HG03558 (cell line): ENCODE measurements around the gene KLHL36.

ENCODE experiments used
- ATAC-seq: cut with Tn5 transposase; IDR thresholded peaks from one replicate; pipeline ENCODE4 v1.9.1; 2021; ENCODE audit warnings: moderate number of reproducible peaks; ENCODE audit not compliant: unreplicated experiment; ENCODE audit errors: extremely low read depth

The KLHL36 gene

DNA sequence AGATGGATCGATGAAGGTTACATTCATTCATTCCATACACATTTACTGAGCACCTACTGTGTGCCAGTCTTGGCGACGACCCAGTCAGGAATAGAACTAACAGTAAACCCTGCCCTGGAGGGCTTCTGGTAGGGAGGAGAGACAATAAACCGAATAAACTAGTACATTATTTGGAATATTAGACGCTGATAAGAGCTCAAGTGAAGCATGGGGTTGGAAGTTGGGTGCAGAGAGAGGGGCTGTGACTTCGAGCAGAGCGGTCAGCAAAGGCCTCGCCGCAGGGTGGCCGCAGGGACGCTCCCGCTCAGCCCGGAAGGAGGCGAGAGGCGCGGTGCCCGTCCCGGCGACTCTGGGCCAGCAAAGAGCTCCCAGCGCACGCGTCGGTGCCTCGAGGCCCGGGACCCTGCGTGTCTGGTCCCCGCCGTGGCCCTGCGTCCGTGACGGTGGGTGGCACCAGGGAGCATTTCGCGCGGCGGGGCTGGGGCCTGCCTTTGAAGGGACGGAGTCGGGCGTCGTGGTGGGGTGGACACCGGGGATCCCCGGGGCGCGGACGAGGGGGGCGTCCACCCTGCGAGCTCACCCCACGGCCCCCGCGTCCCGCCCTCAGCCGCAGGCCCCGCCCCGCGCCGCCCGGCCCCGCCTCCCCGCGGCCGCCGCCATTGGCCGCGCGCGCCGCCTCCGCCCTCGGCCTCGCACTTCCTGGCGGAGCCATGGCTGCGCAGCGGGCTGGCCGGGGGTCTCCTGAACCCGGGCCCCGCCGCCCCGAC lies at the start of gene KLHL36:
TSS of gene KLHL36 (plus strand) at position 684 of the 767 bp plus-strand sequence. CDS start 2,357 bp downstream, outside the sequence.
- no peak for ATAC-seq

DNA sequence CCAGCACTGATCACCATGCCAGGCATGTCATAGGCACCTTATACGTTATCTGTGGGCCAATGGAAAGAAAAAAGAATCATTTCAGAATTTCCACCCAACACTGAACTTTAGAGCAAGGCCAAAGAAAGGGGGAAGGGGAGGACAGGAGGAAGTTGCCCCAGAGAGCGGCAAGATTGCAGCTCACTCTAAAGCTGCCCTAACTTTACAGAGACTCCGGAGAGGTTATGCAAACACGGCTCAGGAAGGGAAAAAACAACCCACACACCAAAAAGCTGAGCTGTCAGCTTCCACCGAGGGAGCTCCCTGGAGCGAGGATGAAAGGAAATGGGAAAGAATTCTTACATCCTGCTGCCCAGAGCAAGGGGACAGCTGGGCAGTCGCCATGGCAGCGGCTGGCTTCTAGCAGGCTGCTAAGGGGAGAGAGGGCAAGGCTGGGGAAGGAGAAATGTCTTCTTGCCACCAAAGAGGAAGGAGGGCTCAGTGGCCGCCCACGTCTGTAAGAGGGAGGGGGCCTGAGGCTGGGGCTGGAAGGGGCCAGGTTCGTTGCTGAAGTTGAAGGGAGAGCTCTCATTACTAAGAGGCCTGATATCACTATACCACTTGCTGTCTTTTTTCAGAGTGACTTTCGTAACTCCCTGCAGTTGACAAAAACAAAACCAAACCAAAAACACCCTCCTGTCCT lies 48.6 kb upstream of the KLHL36 start:
- no peak for ATAC-seq

DNA sequence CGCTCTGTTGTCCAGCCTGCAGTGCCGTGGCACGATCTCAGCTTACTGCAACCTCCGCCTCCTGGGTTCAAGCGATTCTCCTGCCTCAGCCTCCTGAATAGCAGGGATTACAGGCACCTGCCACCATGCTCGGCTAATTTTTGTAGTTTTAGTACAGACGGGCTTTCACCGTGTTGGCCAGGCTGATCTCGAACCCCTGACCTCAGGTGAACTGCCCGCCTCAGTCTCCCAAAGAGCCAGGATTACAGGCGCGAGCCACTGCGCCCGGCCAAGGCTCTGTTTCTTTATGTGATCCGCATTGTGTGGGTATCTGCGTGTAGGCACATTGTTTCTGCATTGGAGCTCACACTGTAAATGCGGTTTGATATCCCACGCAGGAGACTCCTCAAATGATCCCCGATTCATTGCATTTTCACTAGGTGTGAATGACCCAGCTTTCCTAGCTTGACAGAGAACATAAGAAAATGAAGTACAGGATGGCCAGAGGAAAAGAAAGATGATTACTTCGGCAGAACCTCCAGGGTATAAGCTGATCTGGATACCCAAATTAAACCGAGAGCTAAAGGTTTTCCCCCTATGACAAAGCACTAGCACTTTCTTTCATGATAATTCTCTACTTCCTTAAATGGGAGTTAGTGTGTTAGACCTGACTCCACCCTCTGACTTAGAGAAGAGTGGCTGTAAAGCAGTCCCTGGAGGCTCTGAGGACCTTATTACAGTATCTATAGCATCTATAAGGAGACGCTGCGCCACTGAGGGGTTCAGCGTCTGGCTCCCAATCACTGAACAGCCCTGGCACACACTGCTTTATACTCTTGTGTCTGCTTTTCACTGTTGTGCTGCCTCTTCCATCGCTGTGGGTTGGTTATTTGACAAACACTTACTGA lies 47.7 kb upstream of the KLHL36 start:
- peak; percentile 68 for ATAC-seq

DNA sequence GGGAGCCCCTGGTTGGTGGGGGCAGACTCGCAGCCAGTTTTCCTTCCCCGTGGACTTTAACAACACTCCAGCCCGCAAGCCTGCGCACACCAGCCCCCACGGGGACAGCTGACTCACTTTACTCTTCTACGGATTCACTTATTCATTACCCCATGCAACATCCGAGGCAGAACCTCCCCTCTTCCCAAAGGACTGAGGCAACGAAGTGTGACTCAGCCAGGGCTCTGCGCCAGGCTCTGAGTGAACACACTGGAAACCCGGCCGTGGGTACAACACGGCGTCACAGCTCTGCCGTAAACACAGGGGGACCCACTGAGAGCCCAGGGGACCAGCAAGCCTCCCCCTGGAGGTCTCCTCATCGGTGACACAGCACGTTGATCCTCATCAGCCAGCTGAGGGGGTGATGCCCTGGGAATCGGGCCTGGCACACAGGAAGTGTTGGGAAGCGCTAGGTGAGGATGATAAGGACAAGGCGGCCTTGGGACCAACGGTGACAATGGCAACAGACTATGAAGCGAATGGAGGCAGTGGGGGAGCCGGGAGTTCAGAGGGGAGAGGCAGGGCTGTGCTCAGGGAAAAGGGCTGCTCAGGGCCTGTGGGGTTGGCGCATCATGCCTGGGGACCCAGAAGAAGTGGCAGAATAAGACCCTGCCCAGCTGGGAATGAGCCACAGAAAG lies 45.0 kb upstream of the KLHL36 start:
- ATAC-seq = no peak

DNA sequence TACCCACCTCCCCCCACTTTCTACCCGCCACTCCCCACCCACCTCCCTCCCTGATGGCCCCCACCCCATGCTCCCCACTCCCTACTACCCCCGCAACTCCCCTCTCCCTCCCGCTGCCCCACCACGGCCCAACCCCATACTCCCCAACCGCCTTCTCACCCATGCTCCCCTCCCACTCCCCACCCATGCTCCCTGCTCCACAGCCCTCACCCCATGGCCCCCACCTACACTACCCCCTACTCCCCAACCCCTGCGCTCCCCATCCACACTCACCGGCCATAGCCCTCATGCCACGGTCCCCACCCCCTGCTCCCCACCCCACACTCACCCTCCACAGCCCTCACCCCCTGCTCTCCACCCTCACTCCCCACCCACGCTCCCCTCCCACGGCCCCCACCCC lies 44.4 kb upstream of the KLHL36 start:
- no peak for ATAC-seq

DNA sequence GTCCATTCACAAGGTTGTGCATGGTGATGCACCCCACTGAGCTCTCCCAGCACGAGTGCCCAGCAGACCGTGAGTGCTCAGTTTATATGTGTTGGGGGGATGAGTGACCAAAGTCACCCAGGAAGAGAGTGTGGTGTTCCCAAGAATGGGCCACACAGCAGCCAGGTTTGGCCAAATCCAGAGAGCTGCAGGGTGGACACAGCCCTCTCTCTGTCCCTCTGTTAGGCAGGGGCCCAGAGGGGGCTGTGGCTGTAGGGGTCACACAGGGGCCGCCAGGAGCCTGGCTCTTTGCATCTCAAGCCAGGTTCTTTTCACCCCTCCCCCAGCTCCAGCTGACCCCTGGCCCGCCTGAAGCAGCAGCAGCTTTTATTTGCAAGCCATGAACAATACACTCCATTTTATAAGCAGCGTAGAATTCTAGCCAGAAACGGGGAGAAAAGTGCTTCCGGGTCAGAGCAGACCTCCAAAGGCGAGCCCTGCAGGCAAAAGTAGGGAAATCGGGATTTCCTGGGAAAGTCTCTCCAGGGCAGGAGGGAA lies 43.8 kb upstream of the KLHL36 start:
- no peak for ATAC-seq

DNA sequence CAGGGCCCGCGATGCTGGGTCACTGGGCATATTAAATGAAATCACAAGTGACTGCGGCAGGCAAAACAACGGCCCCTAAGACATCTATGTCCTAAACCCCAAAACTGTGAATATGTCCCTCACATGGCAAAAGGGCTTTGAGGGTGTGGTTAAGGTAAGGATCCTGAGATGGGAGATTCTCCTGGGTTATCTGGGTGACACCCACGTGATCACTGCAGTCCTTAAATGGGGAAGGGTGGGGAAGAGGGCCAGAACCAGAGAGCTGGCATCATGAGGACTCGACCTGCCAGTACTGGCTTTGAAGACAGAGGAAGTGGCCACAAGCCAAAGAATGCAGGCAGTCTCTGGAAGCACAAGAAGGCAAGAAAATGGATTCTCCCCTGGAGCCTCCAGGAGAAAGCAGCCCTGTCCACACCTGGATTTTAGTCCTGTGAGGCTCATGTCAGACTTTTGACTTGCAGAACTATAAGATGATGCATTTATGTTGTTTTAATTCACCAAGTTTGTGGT lies 42.9 kb upstream of the KLHL36 start:
- no peak for ATAC-seq

DNA sequence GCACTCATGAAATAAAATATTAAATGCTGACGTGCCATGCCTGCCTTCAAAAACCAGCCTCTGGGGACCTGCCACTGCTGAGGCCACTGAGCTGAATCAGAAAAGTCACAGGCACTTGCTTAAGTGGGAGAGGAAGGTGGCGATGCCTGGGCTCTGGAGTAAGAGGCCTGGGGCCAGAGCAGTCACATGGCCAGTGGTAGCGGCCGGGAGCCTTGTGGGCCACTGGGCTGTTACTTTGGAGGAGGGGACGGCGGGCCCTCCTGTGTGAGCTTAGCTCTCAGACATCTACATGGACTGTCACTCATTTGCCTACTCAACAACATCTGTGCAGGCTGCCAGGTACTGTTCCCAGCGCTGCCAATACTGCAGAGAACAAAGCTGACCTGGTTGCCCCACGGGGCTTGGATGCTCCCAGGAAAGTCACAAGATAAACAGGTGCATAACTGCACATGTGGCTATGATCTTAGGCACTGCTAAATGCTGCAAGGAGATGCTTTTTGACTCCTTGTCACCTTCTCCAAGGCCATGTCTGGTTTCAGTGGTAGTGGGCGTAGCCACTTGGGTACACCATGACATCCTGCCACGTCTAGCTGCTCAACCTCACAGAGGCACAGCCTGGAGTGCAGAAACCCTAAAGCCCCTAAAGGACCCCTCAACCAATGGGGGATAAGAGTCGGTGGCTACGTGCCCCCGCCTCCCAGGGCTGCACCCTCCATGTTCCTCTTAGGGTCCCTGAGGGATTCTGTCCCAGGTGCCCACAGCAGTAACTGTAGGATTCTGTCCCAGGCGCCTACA lies 42.0 kb upstream of the KLHL36 start:
- ATAC-seq = no peak

DNA sequence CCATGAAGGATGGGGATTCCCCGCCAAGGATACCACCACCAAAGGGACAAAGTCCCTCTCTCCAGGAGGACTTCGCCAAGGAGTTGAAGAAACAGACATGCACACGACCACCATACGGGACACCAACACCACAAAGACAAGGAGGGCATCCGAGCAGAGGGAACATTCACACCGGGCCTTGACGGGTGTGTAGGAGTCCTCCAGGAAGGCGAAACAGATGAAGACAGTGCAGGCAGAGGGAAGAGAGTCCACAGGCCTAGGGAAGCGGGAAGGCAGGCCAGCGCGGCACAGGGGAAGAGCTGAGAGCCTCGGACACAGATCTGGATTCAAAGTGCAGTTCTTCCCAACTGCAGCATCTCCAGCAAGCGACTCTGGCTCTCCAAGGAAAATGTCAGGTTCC lies 41.2 kb upstream of the KLHL36 start:
- ATAC-seq = no peak

DNA sequence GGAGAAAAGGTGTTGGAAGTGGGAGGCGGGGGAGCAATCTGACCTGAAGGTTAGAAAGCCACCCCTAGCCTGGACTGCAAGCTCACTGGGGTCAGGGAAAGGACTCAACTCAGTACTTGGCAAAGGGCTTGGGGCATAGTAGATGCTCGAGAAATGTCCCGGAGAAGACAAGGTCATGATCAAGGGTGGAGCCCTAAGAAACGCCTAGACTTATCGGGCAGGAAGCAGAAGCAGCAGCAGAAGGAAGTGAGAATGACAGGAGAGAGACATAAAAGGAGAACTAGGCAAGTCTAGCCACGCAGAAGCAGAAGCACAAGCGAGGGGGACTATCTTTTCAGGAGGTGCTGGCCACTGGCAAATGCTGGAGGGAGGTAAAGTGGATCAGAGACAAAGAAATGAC lies 40.6 kb upstream of the KLHL36 start:
- no peak for ATAC-seq

DNA sequence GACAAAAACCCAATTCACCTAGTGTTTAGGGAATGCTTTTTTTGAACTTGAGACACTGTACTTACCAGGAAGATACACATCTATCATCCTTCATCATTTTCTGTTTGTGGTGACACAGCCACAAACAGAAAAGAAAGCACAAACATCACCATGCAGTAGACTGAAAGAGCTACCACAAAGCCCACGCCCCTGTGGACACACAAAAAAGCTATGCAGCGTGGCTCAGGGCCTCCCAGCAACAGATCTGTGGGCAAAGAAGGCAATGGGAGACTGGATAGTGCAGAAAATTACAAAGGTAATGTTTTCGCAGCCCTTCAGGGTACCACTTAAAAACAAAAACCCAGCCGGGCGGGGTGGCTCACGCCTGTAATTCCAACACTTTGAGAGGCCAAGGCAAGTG lies 40.0 kb upstream of the KLHL36 start:
- no peak for ATAC-seq

DNA sequence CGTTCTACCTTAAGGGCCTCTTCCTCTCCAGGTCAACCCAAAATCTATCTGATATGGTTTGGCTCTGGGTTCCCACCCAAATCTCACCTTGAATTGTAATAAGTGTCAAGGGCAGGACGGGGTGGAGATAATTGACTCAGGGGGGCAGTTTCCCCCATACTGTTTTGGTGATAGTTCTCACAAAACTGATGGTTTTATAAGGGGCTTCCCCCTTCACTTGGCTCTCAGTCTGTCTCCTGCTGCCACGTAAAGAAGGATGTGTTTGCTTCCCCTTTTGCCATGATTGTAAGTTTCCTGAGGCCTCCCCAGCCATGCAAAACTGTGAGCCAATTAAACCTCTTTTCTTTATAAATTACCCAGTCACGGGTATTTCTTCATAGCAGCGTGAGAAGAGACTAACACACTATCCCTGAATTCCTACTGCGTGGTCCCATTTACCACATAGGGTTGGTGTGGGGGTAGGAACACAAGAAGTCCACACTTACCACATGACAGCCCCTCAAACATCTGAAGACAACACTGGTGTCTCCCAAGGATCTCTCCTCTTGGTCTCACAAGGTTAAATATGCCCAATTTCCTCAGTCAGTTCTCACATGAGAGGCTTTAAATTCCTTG lies 38.6 kb upstream of the KLHL36 start:
- no peak for ATAC-seq

DNA sequence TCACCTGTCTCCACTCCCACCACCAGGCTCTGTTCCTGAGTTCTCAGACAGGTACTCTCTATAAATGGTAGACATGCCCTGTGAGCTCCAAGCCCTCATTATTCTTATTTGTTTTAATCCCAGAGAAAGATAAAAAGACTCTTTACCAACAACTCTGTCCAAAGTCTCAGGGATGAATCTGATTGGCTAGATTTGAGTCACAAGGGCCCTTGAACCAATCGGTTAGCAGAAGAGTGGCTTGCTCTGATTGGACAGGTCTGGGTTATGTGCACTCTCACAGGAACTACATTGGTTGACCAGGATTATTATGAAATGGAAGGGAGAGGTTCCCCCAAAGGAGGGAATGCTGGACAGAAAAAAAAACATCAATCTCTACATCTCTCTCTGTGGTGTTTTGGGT lies 37.9 kb upstream of the KLHL36 start:
- no peak for ATAC-seq

DNA sequence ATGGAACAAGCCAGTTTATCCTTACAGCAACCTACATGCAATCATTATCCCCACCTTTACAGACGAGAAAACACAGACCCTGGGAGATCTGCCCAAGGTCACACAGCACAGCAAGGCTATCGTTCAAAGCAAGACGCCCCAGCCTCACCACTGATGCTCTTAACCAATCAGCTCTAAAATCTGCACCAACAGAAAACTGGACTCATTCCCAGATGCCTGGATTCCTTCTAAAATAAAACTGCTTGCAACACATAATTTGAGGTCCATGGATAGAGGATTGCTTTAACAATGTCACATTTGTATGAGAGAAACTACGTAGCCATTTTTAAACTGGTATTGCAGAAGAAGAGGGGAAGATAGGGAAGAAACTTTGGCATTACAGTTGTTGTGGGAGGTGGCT lies 37.3 kb upstream of the KLHL36 start:
- no peak for ATAC-seq

DNA sequence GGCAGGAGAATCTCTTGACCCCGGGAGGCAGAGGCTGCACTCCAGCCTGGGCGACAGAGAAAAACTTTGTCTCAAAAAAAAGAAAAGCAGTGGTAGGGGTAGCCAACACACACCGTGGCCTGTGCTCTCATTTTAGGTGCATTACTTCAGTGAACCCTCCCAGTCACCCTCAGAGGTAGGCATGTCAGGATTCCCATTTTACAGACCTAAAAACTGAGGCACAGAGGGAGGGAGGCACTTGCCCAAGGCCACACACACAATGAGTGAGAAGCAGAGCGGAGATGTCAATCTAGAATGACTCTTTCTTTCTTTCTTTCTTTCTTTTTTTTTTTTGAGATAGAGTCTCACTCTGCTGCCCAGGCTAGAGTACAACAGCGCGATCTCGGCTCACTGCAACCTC lies 35.6 kb upstream of the KLHL36 start:
- ATAC-seq = no peak

DNA sequence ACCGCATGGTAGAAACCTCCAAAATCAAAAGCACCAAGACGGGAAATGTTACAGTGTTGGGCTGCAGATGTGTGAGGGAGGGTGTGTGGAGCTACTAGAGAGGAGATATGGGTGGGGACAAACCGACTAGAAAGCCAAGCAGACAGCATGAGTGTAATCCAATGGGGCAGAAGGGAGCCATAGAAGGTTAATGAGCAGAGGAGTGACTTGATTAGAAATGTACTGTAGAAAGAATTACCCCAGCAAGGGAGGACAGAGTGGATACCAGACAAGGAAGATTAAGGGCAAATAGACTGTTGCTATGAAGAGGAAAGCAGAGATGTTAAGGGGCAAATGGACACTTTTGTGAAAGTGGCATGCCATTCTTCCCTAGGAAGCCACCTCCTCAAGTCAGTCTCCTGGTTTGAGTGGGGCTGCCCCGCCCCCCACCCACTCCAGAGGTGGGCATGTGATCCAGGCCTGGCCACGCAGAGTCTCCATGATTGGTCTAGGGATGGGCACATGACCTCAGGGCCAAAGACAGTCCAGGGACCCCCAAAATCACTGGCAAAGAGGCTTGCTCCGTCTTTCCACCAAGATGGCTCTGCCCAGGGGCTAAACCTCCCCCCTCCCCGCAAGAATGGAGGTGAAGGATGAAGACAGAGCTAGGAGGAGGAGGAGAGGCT lies 34.8 kb upstream of the KLHL36 start:
- no peak for ATAC-seq

DNA sequence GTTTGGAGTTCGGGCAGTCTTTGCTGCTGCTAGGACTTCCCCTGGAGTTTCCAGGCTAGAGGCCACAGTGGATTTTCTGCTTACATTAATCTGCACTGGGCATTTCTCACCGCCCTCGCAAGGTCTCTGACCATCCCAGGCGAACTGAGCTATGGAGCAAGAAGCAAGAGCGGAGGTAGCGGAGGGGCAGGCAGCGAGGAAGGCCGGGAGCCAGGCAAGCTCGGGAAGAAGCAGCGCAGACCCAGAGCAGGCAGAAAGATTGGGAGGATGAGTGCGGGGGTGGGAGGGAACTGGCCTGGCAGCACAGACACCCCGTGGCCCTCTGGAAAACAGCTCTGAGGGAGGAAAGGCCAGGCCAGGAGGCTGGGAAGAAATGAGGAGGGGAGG lies 34.2 kb upstream of the KLHL36 start:
- ATAC-seq = no peak

DNA sequence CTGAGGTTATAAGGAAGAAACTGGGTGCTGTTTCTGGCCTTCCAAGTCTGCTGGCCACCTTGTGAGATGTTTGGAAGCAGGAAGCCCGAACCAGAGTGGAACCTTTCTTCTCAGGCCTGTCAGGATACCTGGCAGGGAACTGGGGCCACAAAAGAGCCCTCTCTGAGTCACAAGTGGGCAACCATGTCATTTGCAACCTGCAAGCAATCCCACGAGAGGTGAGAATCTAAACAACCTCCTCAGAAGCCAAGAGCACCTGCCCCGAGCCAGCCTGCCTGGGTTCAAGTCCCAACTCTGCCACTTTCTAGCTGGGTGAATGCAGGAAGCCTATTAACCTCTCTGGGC lies 33.7 kb upstream of the KLHL36 start:
- no peak for ATAC-seq
